H1 (cell line): ENCODE measurements around the gene DHTKD1. TPM values are rescaled to one million over a fixed set of nuclear protein-coding genes. Genes with fewer than 3 reads are reported as not detected.

Experiments
- CTCF ChIA-PET: fragments of 300-600 bp; sonication (Branson Sonifier 250); formaldehyde crosslinking; loops from one replicate; lab custom pipeline; 2021; ENCODE audit not compliant: partially characterized antibody; lab: Charles Lee
- POLR2A ChIA-PET: fragments of 300-600 bp; sonication (Branson Sonifier 250); formaldehyde crosslinking; loops from one replicate; lab custom pipeline; 2021; ENCODE audit warnings: inconsistent platforms; ENCODE audit not compliant: partially characterized antibody; lab: Charles Lee
- DNase-seq, 2 experiments: peaks; one replicate each; pipeline versions ENCODE4 v3.0.0 to v3.0.0-alpha.2; 2010 to 2022; ENCODE audit warnings: low spot score in 2 of 2, low read depth in 1 of 2, mixed read lengths in 1 of 2
- FAIRE-seq: peaks from 2 replicates; lab custom pipeline; 2011; peaks lifted over from hg19 to GRCh38; lab: Jason Lieb, UNC
- H2AFZ ChIP-seq: 2 replicates; pipeline ENCODE4 v1.8.1; 2012; ENCODE audit warnings: low read length, inconsistent platforms
- H2AK5ac ChIP-seq: 2 replicates; pipeline ENCODE4 v1.6.1; 2013; ENCODE audit warnings: low read depth, low read length
- H2BK120ac ChIP-seq: replicated peaks from 2 replicates; pipeline ENCODE3; 2013; ENCODE audit warnings: low read depth, low read length, inconsistent platforms
- H2BK12ac ChIP-seq: 2 replicates; pipeline ENCODE4 v1.6.1; 2013; ENCODE audit warnings: low read depth, low read length
- H2BK15ac ChIP-seq: 2 replicates; pipeline ENCODE4 v1.6.1; 2013; ENCODE audit warnings: low read length
- H2BK20ac ChIP-seq: 2 replicates; pipeline ENCODE4 v1.6.1; 2013; ENCODE audit warnings: low read length
- H2BK5ac ChIP-seq: 2 replicates; pipeline ENCODE4 v1.6.1; 2013; ENCODE audit warnings: low read depth, low read length
- H3K14ac ChIP-seq: 2 replicates; pipeline ENCODE4 v1.6.1; 2013; ENCODE audit warnings: inconsistent platforms; ENCODE audit not compliant: insufficient read length
- H3K18ac ChIP-seq: 2 replicates; pipeline ENCODE4 v1.6.1; 2013; ENCODE audit warnings: low read length; ENCODE audit errors: extremely low read depth
- H3K23ac ChIP-seq: 2 replicates; pipeline ENCODE4 v1.6.1; 2013; ENCODE audit warnings: inconsistent platforms; ENCODE audit not compliant: insufficient read length
- H3K23me2 ChIP-seq: 2 replicates; pipeline ENCODE4 v1.6.1; 2013; ENCODE audit warnings: low read depth, low read length
- H3K27ac ChIP-seq: 2 replicates; pipeline ENCODE4 v1.6.1; 2011; ENCODE audit warnings: low read depth, low read length, inconsistent platforms
- H3K27me3 ChIP-seq, 4 experiments: replicated peaks in 1 of 4; 1 replicate in 1 of 4; 2 replicates in 3 of 4; pipeline versions ENCODE4 v1.6.1 to v1.8.1; 2011 to 2013; ENCODE audit warnings: low read length in 3 of 4, mild to moderate bottlenecking in 3 of 4, inconsistent platforms in 2 of 4, mixed read lengths in 2 of 4, moderate library complexity in 1 of 4; ENCODE audit not compliant: control insufficient read depth in 3 of 4, insufficient read depth in 3 of 4; ENCODE audit errors: extremely low read depth in 1 of 4
- H3K36me3 ChIP-seq, 4 experiments: 2 replicates each; pipeline versions ENCODE4 v1.6.1 to v1.8.1; 2011 to 2013; ENCODE audit warnings: mild to moderate bottlenecking in 4 of 4, low read length in 3 of 4, moderate library complexity in 2 of 4, control low read depth in 1 of 4, inconsistent platforms in 1 of 4; ENCODE audit not compliant: insufficient read depth in 4 of 4, control insufficient read depth in 2 of 4
- H3K4ac ChIP-seq: replicated peaks from 2 replicates; pipeline ENCODE3; 2013; ENCODE audit warnings: low read length, low read depth, mixed read lengths, inconsistent platforms; ENCODE audit not compliant: insufficient read length
- H3K4me1 ChIP-seq, 4 experiments: replicated peaks in 1 of 4; 1 replicate in 1 of 4; 2 replicates in 3 of 4; pipeline versions ENCODE4 v1.6.1 to v1.8.1; 2011 to 2013; ENCODE audit warnings: low read length in 3 of 4, inconsistent platforms in 2 of 4, mixed read lengths in 1 of 4; ENCODE audit not compliant: insufficient read depth in 4 of 4, control insufficient read depth in 3 of 4
- H3K4me2 ChIP-seq, 2 experiments: 2 replicates each; pipeline versions ENCODE4 v1.6.1 to v1.8.1; 2011 to 2013; ENCODE audit warnings: low read depth in 2 of 2, low read length in 2 of 2, control low read depth in 1 of 2, inconsistent platforms in 1 of 2, mild to moderate bottlenecking in 1 of 2; ENCODE audit not compliant: insufficient read depth in 1 of 2
- H3K4me3 ChIP-seq, 4 experiments: fragments of 200-600, 300-600 bp in 1 of 4; sonication (generic), shearing (Covaris generic), sonication (Bioruptor Twin) in 1 of 4; 2 replicates each; pipeline versions ENCODE4 v1.5.1 to v1.8.1; 2011 to 2016; ENCODE audit warnings: low read length in 4 of 4, low read depth in 3 of 4, control low read depth in 2 of 4, inconsistent platforms in 2 of 4, mild to moderate bottlenecking in 2 of 4, mixed read lengths in 1 of 4, moderate library complexity in 1 of 4; ENCODE audit not compliant: insufficient read depth in 2 of 4; ENCODE audit errors: extremely low read depth in 1 of 4
- H3K56ac ChIP-seq: replicated peaks from 2 replicates; pipeline ENCODE3; 2013; ENCODE audit warnings: low read depth, mild to moderate bottlenecking, mixed read lengths, low read length, inconsistent platforms; ENCODE audit not compliant: insufficient read length
- H3K79me1 ChIP-seq: 2 replicates; pipeline ENCODE4 v1.6.1; 2013; ENCODE audit warnings: low read depth, low read length, control low read depth
- H3K79me2 ChIP-seq, 2 experiments: 2 replicates each; pipeline versions ENCODE4 v1.6.1 to v1.8.1; 2012 to 2013; ENCODE audit warnings: low read length in 2 of 2, mild to moderate bottlenecking in 2 of 2, inconsistent platforms in 1 of 2; ENCODE audit not compliant: insufficient read depth in 2 of 2, control insufficient read depth in 1 of 2
- H3K9ac ChIP-seq, 4 experiments: replicated peaks in 1 of 4; 1 replicate in 1 of 4; 2 replicates in 3 of 4; pipeline versions ENCODE4 v1.6.1 to v1.8.1; 2011 to 2013; ENCODE audit warnings: low read depth in 3 of 4, low read length in 3 of 4, control low read depth in 2 of 4, mild to moderate bottlenecking in 2 of 4, moderate library complexity in 2 of 4, inconsistent platforms in 1 of 4; ENCODE audit errors: extremely low read depth in 1 of 4
- H3K9me3 ChIP-seq, 2 experiments: 2 replicates each; pipeline versions ENCODE4 v1.6.1 to v1.8.1; 2012 to 2013; ENCODE audit warnings: mild to moderate bottlenecking in 2 of 2, moderate library complexity in 2 of 2, control low read depth in 1 of 2, inconsistent platforms in 1 of 2, low read depth in 1 of 2, low read length in 1 of 2, mixed read lengths in 1 of 2; ENCODE audit not compliant: insufficient read depth in 2 of 2
- H4K20me1 ChIP-seq, 2 experiments: replicated peaks in 1 of 2; 2 replicates each; pipeline versions ENCODE3 to v1.8.1; 2011 to 2013; ENCODE audit warnings: inconsistent platforms in 2 of 2, low read length in 2 of 2, mild to moderate bottlenecking in 1 of 2; ENCODE audit not compliant: insufficient read depth in 2 of 2, control insufficient read depth in 1 of 2
- H4K5ac ChIP-seq: 2 replicates; pipeline ENCODE4 v1.6.1; 2013; ENCODE audit warnings: low read length, low read depth, mixed read lengths, inconsistent platforms; ENCODE audit not compliant: insufficient read length
- H4K8ac ChIP-seq: 2 replicates; pipeline ENCODE4 v1.8.0; 2013; ENCODE audit warnings: mild to moderate bottlenecking, moderate library complexity, low read length, inconsistent platforms; ENCODE audit not compliant: insufficient read depth; ENCODE audit errors: extremely low read depth
- H4K91ac ChIP-seq: replicated peaks from 2 replicates; pipeline ENCODE3; 2013; ENCODE audit warnings: low read length, mixed read lengths, inconsistent platforms; ENCODE audit not compliant: insufficient read length
- CEBPB ChIP-seq: IDR thresholded peaks from 2 replicates; pipeline ENCODE4 v1.6.1; 2012; ENCODE audit warnings: low read depth, low read length
- EZH2 ChIP-seq: fragments of 200-600 bp; sonication (generic); IDR thresholded peaks from 2 replicates; pipeline ENCODE4 v1.7.1; 2012; ENCODE audit warnings: low read depth, mild to moderate bottlenecking, moderate library complexity, low read length, inconsistent platforms; ENCODE audit not compliant: severe bottlenecking
- FOSL1 ChIP-seq: IDR thresholded peaks from 2 replicates; pipeline ENCODE4 v1.6.1; 2011; ENCODE audit warnings: mild to moderate bottlenecking, low read depth, low read length, moderate library complexity; ENCODE audit not compliant: insufficient read depth
- KDM5A ChIP-seq: fragments of 200-600 bp; IDR thresholded peaks from 2 replicates; pipeline ENCODE4 v1.7.1; 2012; ENCODE audit warnings: mild to moderate bottlenecking, low read length, inconsistent platforms, mixed read lengths
- NRF1 ChIP-seq: IDR thresholded peaks from 2 replicates; pipeline ENCODE4 v1.6.1; 2011; ENCODE audit warnings: mild to moderate bottlenecking, low read depth, low read length, improper control_type of control experiment
- RBBP5 ChIP-seq: IDR thresholded peaks from 2 replicates; pipeline ENCODE4 v1.7.1; 2012; ENCODE audit warnings: low read depth, mild to moderate bottlenecking, inconsistent platforms, low read length, moderate library complexity, borderline replicate concordance
- SP2 ChIP-seq: IDR thresholded peaks from 2 replicates; pipeline ENCODE4 v1.6.1; 2012; ENCODE audit warnings: mild to moderate bottlenecking, low read length, inconsistent platforms
- SP4 ChIP-seq: IDR thresholded peaks from 2 replicates; pipeline ENCODE4 v1.6.1; 2012; ENCODE audit warnings: low read length, inconsistent platforms
- TBP ChIP-seq: IDR thresholded peaks from 2 replicates; pipeline ENCODE4 v1.6.1; 2011; ENCODE audit warnings: low read depth, low read length, improper control_type of control experiment
- WGBS, 2 experiments: shearing (Covaris generic) in 1 of 2; methylation state at CpG; one replicate each; pipeline versions ENCODE4 v1.1.6 to v1.1.7; 2013 to 2015; ENCODE audit warnings: low lambda C conversion rate in 2 of 2, mixed read lengths in 2 of 2, inconsistent platforms in 1 of 2, low coverage in 1 of 2, missing lambda C conversion rate in 1 of 2; ENCODE audit not compliant: insufficient replicate concordance in 2 of 2, insufficient coverage in 1 of 2, insufficient read length in 1 of 2; ENCODE audit errors: extremely low coverage in 1 of 2, missing lambda C conversion rate in 1 of 2; 5-methylcytosine and 5-hydroxymethylcytosine counted together
- polyA plus RNA-seq, 7 experiments: library from polyadenylated mRNA; depleted of rRNA in 3 of 7; stranded (reverse) in 5 of 7; unstranded in 2 of 7; fragments of >200 nt in 5 of 7; fragments of 200-250 nt in 2 of 7; gene quantifications; 1 replicate in 5 of 7; 2 replicates in 1 of 7; 4 replicates in 1 of 7; pipeline versions ENCODE4 v1.2.1 to v1.2.3, GENCODE V29; 2011 to 2013; ENCODE audit warnings: missing spikeins in 2 of 7, mixed read lengths in 2 of 7
- total RNA-seq: library from RNA; stranded (reverse); fragmentation: NEBNext Ultra II Directional; extraction: Animal tissue kit (Norgen Biotek cat#: 25700); gene quantifications from 2 replicates; pipeline ENCODE4 v1.2.1, GENCODE V29; 2021

The DHTKD1 gene
- total and polyA plus RNA-seq, 2 of the 8 experiments (the other 6 are each of a cell fraction or from before 2014, with no cell fraction given): 49.8 to 74.9 TPM

DNA sequence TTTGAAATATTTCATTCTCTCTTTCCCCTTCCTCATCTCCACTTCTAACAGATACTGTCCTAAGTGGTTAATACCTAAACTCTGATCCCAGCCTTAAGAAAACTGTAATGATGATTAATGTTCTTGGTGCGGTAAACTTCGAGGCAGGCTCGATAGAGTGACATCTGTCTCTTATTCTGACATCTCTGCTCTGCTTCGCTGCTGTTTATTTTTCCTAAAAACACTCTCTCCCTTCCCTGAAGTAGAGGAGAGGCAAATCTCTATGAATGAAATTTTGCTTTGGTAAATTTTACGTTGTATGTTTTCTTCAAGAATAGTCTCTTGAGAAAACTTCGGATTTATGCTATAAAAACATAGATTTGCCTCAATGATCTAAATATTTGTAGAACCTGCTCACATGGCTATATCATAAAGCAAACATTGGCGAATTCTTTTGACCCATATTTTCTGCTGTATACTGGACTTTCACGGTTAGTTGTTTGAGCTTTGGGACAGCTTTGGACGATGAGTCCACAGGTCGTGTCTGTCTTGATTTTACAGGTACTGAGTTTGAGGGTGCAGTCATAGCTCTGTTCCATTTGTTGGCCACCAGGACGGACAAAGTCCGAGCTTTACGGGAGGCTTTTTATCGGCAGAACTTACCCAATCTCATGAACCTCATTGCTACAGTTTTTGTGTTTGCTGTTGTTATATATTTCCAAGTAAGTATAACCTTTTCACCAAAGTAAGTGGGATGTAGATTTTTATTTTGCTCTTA, 87.8 kb downstream of the DHTKD1 start:
- CTCF ChIA-PET: interaction anchor here (0.7 kb wide), 1 partner anchor 75 kb away, joined by 3 read pairs; no protein-coding TSS in a partner anchor
- no peaks in the 10 kb centered on the region for H4K20me1 ChIP-seq

More for the DNA sequence above, 87.8 kb downstream of the DHTKD1 start:
- Histone ChIP-seq H3K79me1 (no peaks in the 10 kb centered on the region), H3K79me2 (no peaks in the 10 kb centered on the region), H3K18ac (no peak overlapping the region), H2AK5ac (no peak overlapping the region), H2BK20ac (no peak overlapping the region), H3K56ac (no peak overlapping the region), H4K91ac (no peak overlapping the region), H3K4me3 (no peak overlapping the region), H3K23me2 (no peaks in the 10 kb centered on the region), H2BK15ac (no peak overlapping the region), H3K27me3 (peaks cover 0 to 1% (median 0%) of the 10 kb centered on the region in 4 experiments; a peak in 1 of 7 replicates), H2BK5ac (no peak overlapping the region), H3K14ac (no peak overlapping the region), H3K23ac (no peak overlapping the region), H3K4me1 (no peaks in the 10 kb centered on the region), H3K4me2 (no peak overlapping the region), H4K8ac (no peak overlapping the region), H2BK12ac (no peak overlapping the region), H3K9me3 (no peaks in the 10 kb centered on the region), H3K9ac (no peak overlapping the region), H3K36me3 (peaks cover 0 to 8% (median 0%) of the 10 kb centered on the region in 4 experiments; a peak in 2 of 8 replicates), H3K27ac (no peak overlapping the region), H2BK120ac (no peak overlapping the region), H2AFZ (no peak overlapping the region), H3K4ac (no peak overlapping the region), H4K5ac (no peak overlapping the region)
- POLR2A ChIA-PET: no interaction called here
- TF ChIP-seq SP2 (no peak), NRF1 (no peak), EZH2 (no peak), RBBP5 (no peak), SP4 (no peak), TBP (no peak), CEBPB (no peak), KDM5A (no peak), FOSL1 (no peak)
- no peak for FAIRE-seq
- DNase-seq: no peak
- 88% methylated on average over 14 of the region's 14 CpGs; no CpG with 5 or more reads in 1 of the 2 experiments for WGBS, 2 experiments
